Lower lobe of right lung (tissue), 2 donors: ENCODE results near the gene CAMKK2. TPM values are rescaled to one million over a fixed set of nuclear protein-coding genes. Genes with fewer than 3 reads are reported as not detected.
A peak's percentile ranks its signal among the peaks of the same experiment; 100 is the strongest.

Experiments used
- ATAC-seq, 2 donors: fragments of 200-7000 bp; cut with Tn5 transposase; one replicate each; pipeline ENCODE4 v1.9.1; 2020 to 2022; ENCODE audit warnings: mild to moderate bottlenecking in 2 of 2, moderate library complexity in 2 of 2
- DNase-seq: peaks from one replicate; pipeline ENCODE4 v3.0.0-alpha.2; 2020
- H3K27ac ChIP-seq: fragments of 200-600 bp; one replicate; pipeline ENCODE4 v1.8.0; 2022
- H3K27me3 ChIP-seq: fragments of 200-600 bp; one replicate; pipeline ENCODE4 v1.8.0; 2022; ENCODE audit warnings: low read depth
- H3K36me3 ChIP-seq: fragments of 200-600 bp; one replicate; pipeline ENCODE4 v1.8.0; 2022; ENCODE audit warnings: mild to moderate bottlenecking
- H3K4me1 ChIP-seq: fragments of 200-600 bp; one replicate; pipeline ENCODE4 v1.8.0; 2022
- H3K4me3 ChIP-seq: fragments of 200-600 bp; one replicate; pipeline ENCODE4 v1.8.0; 2022; ENCODE audit warnings: mild to moderate bottlenecking
- H3K9me3 ChIP-seq: fragments of 200-600 bp; one replicate; pipeline ENCODE4 v1.8.0; 2022
- CTCF ChIP-seq: fragments of 200-600 bp; IDR thresholded peaks from one replicate; pipeline ENCODE4 v1.8.0; 2022; ENCODE audit warnings: antibody characterized with exemption, mild to moderate bottlenecking
- intact Hi-C: fragments of 100-400 bp; cut with DNase I; formaldehyde crosslinking; loops from one replicate; pipeline ENCODE4 v1.11.0; 2022
- total RNA-seq: library from RNA; stranded (reverse); fragmentation: NEBNext Ultra II Directional; extraction: Animal tissue kit (Norgen Biotek cat#: 25700); gene quantifications from one replicate; pipeline ENCODE4 v1.2.1, GENCODE V29; 2021
- donor health status: DM: no; HTN: yes; CAD: no; lungs with severe emphysema.

The CAMKK2 gene
- total RNA-seq, 1 donor from 2014 or later, result 40.4 TPM

GRCh38 chr12:121279507-121279915 lies 17.0 kb downstream of the CAMKK2 start:
- intact Hi-C loops, result no loop called here
- TF ChIP-seq CTCF, result no peak
- no peaks in the 10 kb centered on the region for H3K9me3 ChIP-seq
- DNase-seq, result no peak
- H3K27me3 ChIP-seq, result no peaks in the 10 kb centered on the region
- H3K4me1 ChIP-seq, result peaks cover 55% of the 10 kb centered on the region
- H3K27ac ChIP-seq, result peak overlapping the region; percentile 72
- peak; percentile 42 to 58 for ATAC-seq
- H3K4me3 ChIP-seq, result no peak overlapping the region
- H3K36me3 ChIP-seq, result peaks cover 6% of the 10 kb centered on the region

- intact Hi-C loops, result no loop called here
- H3K9me3 ChIP-seq, result no peaks in the 10 kb centered on the region
- TF ChIP-seq CTCF, result no peak
- no peak for DNase-seq
- peak overlapping the region; percentile 72 for H3K27ac ChIP-seq
- peak; percentile 7 to 19 for ATAC-seq
- H3K4me1 ChIP-seq, result peaks cover 50% of the 10 kb centered on the region
- H3K27me3 ChIP-seq, result no peaks in the 10 kb centered on the region
- H3K4me3 ChIP-seq, result no peak overlapping the region
- H3K36me3 ChIP-seq, result peaks cover 11% of the 10 kb centered on the region
Observed at GRCh38 chr12:121279071-121279375, 17.5 kb downstream of the CAMKK2 start.

- Histone ChIP-seq H3K36me3 (peaks cover 17% of the 10 kb centered on the region), H3K4me3 (no peak overlapping the region), H3K27me3 (no peaks in the 10 kb centered on the region), H3K9me3 (no peaks in the 10 kb centered on the region), H3K27ac (peak overlapping the region; percentile 72), H3K4me1 (peaks cover 44% of the 10 kb centered on the region)
- peak; percentile 55 to 73 for ATAC-seq
- intact Hi-C loops, result no loop called here
- DNase-seq, result peak; percentile 74
- no peak for TF ChIP-seq CTCF
Observed at GRCh38 chr12:121278169-121279070, 18.1 kb downstream of the CAMKK2 start.

- DNase-seq (no peak), ATAC-seq (no peak)
- H3K36me3 ChIP-seq, result peaks cover 15% of the 10 kb centered on the region
- no peak overlapping the region for H3K27ac ChIP-seq
- H3K4me1 ChIP-seq, result peaks cover 42% of the 10 kb centered on the region
- H3K9me3 ChIP-seq, result no peaks in the 10 kb centered on the region
- intact Hi-C loops, result no loop called here
- no peak overlapping the region for H3K4me3 ChIP-seq
- no peak for TF ChIP-seq CTCF
- H3K27me3 ChIP-seq, result no peaks in the 10 kb centered on the region
Observed at GRCh38 chr12:121277374-121277759, 19.1 kb downstream of the CAMKK2 start.

- peaks cover 34% of the 10 kb centered on the region for H3K36me3 ChIP-seq
- no peak overlapping the region for H3K27ac ChIP-seq
- H3K27me3 ChIP-seq, result no peaks in the 10 kb centered on the region
- intact Hi-C loops, result no loop called here
- no peak for TF ChIP-seq CTCF
- H3K4me1 ChIP-seq, result peaks cover 28% of the 10 kb centered on the region
- no peaks in the 10 kb centered on the region for H3K9me3 ChIP-seq
- DNase-seq, result no peak
- no peak overlapping the region for H3K4me3 ChIP-seq
- no peak for ATAC-seq
Observed at GRCh38 chr12:121274036-121274763, 22.3 kb downstream of the CAMKK2 start.
